ENCODE measurements around the gene TMEM247. TPM values are rescaled to one million over a fixed set of nuclear protein-coding genes. Genes with fewer than 3 reads are reported as not detected.

The TMEM247 gene
- total RNA-seq, 1 donor from 2014 or later: not detected

Other genes starting within 250 kb of the TMEM247 start
- 270 TPM for gene EPAS1, start 182.2 kb upstream of the TMEM247 start, total RNA-seq
- 152 TPM for gene RHOQ, start 62.9 kb downstream of the TMEM247 start, total RNA-seq
- 6.7 TPM for gene ATP6V1E2, start 63.0 kb downstream of the TMEM247 start, total RNA-seq
- 24.3 TPM for gene PIGF, start 137.5 kb downstream of the TMEM247 start, total RNA-seq
- gene CRIPT, start 137.7 kb downstream of the TMEM247 start, total RNA-seq: 21.8 TPM
- gene SOCS5, start 219.7 kb downstream of the TMEM247 start, total RNA-seq: 33.0 TPM

All from sciatic nerve (tissue), 1 donor.